Renal pelvis (tissue), 4 donors: ENCODE data around the gene TFIP11. TPM values are rescaled to one million over a fixed set of nuclear protein-coding genes. Genes with fewer than 3 reads are reported as not detected.
"Not testable (repeated sequence)": the region's sequence is repeated elsewhere in the genome, so short reads cannot be mapped to it uniquely, and the experiment has no call there.

Experiments used
- DNase-seq: peaks from one replicate; pipeline ENCODE4 v3.0.0-alpha.2; 2013
- polyA plus RNA-seq, 3 donors: library from polyadenylated mRNA; unstranded; fragments of 120-200 nt; gene quantifications; one replicate each; pipeline ENCODE4 v1.2.1, GENCODE V29; 2013; ENCODE audit not compliant: insufficient read length in 3 of 3

TFIP11 gene
- polyA plus RNA-seq, 3 donors: 42.9 to 48.5 (median 46.4) TPM

DNA sequence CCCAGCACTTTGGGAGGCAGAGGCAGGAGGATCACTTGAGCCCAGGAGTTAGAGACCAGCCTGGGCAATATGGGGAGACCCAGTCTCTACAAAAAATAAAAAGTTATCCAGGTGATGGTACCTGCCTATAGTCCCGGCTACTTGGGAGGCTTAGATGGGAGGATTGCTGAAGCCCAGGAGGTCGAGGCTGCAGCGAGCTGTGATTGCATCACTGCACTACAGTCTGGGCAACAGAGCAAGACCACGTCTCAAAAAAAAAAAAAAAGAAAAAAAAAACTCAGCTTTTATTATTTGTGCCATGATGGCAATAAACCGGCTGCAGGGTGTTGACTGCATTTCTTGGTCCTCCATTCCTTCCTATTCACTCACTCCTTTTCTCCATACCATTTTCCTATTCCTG lies 33.6 kb upstream of the TFIP11 start:
- no peak for DNase-seq

DNA sequence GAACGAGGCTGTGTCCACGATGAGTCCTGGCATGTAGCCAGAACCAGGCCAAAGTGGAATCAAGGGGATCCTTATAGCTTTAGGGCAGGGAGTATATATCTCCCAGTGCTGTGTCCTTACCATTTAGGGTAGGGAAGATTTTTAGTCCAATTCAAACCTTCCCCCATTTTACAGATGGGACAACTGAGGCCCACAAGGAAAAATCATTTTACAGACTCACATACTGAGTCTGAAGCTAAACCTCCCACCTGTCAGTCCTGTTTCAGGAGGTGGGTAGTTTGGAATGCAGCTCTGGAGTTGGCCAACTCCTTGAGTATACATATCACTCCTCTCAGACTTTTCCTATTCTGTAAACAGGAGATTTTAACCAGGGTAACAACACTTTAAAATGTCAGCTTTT lies 33.1 kb upstream of the TFIP11 start:
- DNase-seq: no peak

DNA sequence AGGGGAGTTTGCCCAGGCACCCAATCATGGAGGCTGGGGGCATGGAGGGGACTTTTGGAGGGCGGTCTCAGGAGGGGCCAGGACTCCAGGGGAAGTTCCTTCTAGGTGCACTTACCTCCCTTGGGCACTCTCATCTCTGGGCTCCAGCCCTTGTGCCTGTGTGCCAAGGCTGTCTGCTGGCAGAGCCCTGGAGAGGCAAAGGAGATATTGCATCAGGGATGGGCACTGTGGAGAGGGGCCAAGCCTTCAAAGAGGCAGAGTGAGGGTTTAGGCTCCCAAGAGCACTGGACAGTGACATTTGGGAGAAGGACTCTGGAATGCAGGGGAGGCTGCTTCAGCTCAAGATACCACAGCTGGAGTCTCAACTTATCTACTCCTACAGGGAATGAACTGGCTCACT lies 32.2 kb upstream of the TFIP11 start:
- no peak for DNase-seq

DNA sequence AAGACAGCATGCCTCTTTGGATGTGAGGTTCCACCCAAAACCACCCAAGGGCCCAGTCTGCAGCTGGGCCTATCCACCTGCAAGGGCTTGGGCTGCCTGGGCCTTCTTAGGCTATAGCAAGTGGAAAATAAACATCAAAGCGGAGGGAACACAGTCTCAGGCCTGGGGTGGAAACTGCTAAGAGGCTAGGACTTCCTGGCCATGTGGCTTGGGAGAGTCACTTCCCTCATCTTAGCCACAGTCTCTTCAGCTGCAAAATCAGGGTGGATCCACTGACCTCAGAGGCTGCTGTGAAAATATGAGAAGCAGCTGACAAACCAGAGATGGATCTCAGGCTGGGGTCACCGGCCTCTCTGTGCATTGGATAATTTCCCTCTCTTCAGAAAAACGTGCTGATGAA lies 30.6 kb upstream of the TFIP11 start:
- DNase-seq: no peak

DNA sequence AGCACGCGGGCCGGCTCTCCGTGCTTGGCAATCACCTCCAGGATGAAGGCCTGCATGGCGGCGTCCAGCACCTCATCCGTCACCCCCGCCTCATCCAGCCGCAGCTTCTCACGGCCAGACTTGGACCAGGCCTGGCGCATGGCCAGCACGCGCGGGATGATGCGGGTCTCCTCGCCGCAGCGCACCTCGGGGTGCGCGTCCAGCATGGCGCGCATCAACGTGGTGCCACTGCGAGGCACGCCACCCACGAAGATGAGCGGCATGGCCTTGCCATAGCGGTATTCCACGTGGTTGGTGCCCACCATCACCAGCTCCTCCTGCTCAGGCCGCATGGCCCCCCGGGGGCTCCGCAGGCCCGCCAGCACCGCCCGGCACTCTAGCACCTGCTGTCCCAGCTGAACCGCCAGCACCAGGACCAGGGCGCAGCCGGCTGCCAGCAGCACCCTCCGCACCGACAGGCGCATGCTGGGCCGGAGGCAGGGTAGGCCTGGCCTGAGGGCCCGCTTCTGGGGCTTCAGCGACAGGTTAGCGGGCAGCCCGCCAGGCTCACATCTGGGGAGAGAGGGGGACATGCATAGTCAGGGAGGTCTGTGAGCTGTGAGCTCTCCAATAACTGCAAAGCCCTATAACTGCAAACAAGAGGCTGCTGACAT lies 29.0 kb upstream of the TFIP11 start:
- DNase-seq: no peak

DNA sequence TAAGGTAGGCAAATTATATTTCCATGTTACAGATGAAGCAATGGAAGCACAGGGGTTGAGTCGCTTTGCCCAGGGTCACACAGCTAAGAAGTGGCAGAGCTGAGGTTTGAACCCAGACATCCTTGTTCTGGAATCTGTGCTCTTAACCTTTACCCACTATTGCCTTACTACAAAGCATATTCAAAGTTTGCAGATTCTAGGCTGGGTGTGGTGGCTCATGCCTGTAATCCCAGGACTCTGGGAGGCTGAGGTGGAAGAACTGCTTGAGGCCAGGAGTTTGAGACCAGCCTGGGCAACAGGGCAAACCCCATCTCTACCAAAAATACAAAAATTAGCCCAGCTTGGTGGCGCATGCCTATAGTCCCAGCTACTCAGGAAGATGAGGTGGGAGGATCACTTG lies 27.8 kb upstream of the TFIP11 start:
- no peak for DNase-seq

DNA sequence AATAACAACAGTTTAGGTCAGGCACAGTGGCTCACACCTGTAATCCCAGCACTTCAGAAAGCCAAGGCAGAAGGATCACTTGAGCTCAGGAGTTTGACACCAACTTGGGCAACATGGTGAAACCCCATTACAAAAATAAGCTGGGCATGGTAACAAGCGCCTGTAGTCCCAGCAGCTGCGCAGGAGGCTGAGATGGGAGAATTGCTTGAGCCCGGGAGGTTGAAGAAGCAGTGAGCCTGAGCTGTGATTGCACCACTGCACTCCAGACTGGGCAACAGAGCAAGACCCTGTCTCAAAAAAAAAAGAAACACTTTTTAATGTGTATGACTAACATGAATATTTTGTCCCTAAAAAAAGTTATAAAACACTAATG lies 24.5 kb upstream of the TFIP11 start:
- no peak for DNase-seq

DNA sequence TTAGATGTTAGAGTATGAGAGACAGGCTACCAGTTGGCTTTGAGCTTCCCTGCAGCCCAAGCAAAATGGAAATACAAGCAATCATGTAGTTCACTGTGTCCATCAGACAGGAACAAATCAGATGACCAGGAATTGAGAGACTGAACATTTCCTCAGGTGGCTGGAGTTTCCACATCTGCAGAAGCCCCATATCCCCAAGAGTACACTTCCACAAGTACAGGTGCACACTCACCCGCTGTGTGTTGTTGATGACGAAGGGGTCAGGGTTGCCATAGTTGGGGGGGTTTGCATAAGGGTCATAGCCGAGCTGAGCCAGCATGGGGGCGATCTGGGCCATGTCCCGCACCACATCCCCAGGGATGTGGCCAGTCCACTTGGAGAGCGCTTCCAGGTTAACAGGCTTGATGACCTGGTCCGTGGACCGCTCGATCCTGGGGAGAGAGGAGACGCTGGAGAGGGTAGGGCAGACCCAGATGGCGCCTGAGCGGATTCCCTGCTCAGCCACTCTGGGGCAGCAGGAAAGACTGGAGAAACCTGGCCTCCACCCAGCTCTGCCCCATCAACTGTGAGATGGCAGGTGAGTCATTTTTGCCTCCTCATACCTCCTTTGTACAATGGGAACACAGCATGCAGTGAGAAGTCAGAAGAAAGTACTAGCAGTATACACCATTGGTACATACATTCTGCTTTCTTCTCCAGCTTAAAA lies 23.9 kb upstream of the TFIP11 start:
- DNase-seq: no peak

DNA sequence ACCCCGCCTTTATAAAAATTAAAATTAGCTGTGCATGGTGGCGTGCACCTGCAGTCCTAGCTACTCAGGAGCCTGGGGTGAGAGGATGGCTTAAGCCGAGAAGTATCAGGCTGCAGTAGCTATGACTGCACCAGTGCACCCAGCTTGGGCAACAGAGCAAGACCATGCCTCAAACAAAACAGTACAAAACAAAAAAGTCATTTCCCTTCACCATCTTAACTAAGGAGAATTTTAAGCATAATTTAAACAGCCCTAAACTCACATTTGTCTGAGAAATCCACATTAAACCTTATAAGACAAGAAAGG lies 23.3 kb upstream of the TFIP11 start:
- DNase-seq: no peak

DNA sequence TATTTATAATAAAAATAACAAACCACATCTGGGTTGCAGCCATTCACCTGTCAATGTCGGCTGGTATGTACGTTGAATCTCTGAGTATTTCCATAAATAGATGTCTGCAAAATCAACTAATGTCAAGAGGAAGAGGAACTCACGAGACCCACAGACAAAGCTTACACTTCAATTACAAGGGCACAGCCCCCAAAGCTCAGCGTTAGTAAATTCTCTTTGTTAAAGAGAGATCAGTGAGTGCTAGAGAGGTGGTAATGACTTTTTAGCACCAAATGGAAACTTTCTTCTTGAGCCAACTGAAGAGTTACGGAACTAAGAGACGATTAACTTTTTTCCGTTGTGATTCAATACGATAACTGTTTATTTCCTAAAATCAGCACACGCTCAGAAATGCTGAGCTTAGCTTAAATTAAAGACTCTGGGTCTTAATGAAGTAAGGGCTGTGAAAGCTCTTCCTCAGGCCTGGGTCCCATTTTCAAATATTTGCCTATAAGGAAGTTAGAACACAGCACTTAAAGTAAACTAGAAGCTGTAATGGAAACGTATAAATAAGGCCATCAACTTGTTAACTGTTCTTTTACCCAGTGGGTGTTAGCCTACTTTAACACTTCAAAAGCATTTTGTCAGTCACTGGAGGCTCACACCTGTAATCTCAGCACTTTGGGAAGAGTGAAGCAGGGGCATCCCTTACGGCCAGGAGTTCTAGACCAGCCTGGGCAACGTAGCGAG lies 22.8 kb upstream of the TFIP11 start:
- DNase-seq: no peak

DNA sequence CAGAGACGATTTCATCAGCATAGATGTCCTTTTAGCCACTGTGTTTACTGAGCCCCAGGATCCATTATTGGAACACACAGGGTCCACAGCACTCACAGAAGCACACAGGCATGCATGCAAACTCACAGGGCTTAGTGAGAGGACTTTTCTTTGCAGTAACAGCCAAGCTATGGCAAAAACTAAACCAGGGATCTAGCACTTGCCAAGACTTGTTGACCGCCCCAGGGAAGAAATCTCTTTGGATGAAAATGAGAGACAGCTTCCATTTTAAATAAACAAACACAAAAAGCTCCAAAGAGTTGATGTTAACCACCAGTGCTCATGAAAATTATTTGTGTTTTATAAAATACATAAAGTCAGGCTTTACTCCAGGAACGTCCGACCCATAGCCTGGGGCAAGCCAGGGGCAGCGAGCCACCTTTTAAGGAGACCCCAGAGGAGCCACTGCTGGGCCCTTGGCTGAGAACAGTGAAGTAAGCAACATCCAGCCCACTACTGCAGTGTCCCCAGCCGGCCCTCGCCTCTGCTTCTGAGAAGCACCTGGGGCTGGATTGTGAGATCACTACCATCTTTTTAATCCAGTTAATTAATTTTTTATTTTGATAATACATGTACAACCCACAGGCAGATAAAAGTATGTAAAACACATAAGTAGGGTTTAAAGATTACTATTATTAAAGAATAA lies 22.0 kb upstream of the TFIP11 start:
- no peak for DNase-seq

DNA sequence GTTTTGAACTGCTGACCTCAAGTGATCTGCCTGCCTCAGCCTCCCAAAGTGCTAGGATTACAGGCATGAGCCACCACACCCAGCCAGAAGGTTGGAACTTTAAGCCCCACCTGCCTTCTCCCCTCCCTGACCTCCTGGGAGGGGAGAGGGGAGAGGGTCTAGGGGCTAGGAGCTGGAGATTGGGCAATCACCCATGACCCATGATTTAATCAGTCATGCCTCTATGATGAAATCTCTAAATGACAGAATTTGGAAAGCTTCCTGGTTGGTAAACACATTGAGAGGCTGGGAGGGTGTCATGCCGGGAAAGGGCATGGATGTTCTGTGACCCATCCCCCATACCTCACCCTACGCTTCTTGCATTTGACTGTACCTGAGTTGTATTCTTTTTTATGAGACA lies 17.1 kb upstream of the TFIP11 start:
- DNase-seq: no peak

DNA sequence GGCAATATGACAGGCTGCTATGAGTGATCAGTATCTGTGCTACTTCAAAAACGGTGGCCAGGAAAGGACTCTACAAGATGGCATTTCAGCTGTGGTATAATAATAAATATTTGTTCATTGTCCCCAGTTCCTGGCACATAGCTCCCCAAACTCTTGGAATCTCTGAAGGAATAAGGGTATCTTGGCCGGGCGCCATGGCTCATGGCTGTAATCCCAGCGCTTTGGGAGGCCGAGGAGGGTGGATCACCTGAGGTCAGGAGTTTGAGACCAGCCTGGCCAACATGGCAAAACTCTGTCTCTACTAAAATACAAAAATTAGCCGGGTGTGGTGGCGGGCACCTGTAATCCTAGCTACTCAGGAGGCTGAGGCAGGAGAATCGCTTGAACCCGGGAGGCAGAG lies 16.2 kb upstream of the TFIP11 start:
- DNase-seq: not testable (repeated sequence)

DNA sequence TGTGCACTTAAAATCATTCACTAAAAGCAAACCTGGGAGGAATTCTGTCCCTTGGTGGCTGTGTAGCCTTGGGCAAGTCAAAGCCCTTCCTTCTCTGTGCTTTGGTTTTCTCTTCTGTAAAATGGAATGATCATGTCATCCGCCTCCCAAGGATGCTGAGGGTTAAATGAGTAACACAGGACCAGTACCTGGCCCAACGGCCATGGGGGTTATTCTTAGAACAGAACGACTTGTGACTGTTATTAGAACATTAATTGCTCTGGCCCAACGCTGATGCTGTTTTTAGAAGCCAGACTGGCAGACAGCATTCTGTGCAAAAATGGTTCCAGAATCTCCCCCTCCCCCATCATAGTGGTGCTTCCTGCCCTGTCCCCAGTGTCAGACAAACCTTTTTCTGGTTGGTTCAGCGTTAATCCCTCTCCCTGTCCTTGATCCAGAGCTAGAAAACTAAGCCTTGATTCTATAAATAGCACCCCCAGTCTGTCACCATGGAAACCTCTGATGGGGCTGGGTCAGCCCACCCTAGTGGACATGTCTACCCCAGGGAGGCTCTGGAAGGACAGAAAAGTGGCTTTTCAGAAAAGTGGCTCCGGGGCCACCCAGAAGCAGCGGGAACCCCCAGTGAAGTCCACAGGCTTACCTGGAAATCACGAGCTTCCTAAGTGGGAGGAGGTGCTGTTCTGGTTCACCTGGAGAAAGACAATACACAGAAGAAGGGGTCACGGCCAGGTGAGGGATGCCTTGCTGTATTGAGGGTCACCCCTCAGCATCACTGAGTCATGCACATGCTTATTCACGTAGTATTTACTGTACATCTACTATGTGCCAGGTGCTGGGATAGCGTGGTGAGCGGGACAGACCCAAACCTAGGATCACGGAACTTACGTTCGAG lies 15.5 kb upstream of the TFIP11 start:
- no peak for DNase-seq

DNA sequence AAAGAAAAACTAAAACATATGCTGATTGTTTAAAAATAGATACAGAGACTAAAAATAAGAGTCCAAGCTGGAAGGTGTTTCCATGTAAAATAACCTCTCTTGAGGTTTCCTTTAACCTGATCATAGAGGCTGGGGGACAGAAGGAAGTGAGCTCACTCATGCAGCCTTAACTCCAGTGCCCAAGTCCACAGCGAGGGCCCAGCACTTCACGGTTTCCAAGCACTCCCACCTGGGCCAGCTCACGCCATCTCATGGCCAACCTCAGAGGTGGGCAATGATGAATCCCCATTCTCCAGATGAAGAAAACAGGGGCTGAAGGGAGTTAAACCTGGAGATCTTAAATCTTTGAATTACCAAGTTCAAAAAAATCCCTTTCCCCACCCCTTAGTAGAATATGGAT lies 14.9 kb upstream of the TFIP11 start:
- DNase-seq: no peak

DNA sequence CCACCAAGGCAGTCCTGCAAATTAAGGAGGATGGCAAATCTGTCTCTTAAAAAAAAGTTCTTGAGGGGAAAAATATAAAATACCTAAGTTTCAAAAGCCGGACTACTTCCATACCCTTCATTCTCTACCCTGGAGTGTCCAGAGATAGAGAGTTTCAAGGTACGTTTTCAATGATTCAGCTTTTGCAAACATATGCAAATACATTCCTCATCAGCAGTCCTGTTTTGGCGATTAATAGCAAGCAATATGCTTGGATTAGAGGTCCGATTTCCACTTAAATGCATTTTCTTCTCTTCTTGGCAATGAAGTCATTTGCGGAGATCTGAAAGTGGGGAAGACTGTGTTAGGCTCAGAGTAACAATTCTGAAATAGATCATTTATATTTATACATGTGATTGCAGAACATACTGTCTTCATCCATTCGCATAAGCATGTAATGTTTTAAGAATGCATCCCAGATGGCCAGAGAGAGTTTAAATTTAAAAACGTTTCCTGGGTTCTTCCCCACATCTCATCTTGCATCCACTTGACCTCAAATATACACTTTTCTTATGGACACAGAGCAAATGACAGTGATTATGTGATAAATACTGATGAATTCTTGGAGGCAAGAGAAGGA lies 13.8 kb upstream of the TFIP11 start:
- no peak for DNase-seq

DNA sequence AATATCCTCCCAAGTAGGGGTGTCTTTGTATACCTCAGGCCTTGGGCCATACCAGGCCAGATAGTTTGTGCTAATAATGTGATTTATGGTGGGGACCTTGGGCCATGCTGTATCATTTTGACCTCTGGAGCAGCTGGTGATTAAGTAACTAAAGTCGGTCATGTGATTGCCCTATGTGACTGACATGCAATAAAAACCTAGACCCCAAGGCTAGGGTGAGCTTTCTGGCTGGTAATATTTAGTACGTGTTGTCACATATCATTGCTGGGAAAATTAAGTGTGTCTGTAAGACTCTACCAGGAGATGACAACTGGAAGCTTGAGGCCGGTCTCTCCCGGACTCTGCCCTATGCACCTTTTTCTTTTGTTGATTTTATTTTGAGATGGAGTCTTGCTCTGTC lies 12.6 kb upstream of the TFIP11 start:
- DNase-seq: no peak

DNA sequence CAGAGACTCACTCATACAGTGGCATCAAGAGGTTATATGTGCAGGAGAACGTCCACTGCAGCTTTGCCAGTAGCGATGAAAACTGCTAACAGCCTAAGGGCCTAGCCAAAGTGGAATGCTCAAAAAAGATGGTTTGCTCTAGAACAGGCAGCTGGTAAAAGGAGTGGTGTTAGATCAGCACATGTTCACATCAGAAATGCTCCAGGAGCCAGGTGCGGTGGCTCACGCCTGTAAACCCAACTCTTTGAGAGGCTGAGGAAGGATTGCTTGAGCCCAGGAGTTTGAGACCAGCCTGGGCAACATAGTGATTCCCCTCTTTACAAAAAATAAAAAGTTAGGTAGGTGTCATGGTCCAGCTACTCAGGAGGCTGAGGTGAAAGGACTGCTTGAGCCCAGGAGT lies 10.3 kb upstream of the TFIP11 start:
- DNase-seq: no peak

DNA sequence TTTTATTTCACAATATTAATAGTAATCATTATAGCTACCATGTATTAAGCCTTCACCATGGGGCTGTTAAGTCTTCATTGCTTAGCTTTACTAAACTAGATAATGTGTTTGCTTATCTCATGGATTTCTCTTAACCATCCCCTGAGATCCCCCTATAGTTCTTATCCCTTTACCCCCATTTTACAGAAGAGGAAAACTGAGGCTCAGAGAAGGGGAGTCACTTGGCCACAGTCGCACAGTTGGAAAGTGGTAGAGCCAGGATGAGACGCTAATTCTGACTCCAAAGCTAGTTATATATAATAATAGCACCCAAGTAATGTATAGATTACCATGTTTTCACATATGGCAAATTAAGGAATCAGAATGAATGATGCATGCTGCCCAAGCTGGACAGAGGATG lies 9.7 kb upstream of the TFIP11 start:
- no peak for DNase-seq

DNA sequence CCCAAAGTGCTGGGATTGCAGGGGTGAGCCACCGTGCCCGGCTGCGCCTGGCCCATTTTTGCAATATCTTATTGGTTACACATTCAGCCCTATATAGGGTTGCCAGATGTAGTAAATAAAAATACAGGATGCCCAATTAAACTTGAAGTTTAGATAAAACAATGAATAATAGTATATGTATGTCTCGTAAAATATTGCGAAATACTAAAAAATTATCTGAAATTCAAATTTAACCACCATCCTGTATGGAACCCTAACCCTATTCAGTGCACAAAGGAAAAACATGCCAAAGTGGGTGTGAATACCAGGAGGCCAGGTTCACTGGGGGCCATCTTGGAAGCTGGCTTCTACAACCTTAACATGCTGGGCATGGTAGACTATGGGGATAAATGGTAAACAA lies 5.2 kb upstream of the TFIP11 start:
- no peak for DNase-seq

DNA sequence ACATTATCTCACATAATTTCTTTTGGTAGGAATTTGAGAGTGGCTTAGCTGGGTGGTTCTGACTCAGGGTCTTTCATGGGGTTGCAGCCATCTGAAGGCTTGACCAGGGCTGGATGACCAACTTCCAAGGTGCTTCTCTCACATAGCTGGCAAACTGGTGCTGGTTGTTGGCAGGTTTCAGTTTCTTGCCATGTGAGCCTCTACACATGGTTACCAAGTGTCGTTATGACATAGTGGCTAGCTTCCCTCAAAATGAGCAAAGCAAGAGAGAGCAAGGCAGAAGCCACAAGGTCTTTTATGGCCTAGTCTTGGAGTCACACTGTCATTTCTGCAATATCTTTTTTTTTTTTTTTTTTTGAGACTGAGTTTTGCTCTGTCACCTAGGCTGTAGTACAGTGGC lies 4.2 kb upstream of the TFIP11 start:
- no peak for DNase-seq

DNA sequence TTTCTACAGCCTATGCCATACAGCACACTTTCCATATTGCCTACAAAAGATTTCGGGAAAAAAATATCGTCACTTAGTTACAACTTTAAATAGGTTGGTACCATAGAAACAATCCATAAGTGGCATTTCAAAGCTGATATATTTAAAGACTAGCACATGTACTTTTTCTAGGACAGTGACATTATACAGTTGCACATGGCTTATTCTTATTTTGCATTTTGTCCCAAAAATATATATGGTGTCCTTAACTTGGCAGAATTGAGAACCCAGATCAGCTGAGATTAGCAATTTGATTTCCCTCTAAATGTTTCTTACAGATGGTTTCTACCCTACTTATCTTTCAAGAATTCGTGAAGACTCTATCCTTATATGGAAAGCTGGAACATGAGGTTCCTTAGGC lies 3.7 kb upstream of the TFIP11 start:
- no peak for DNase-seq
